Activated CD4-positive, alpha-beta T cell treated with anti-CD3 and anti-CD28 coated beads, Interleukin-2, amount 50 U/mL, for 16 hours (primary cell): ENCODE data around the gene SLC43A2.
"Not testable (repeated sequence)": the region's sequence is repeated elsewhere in the genome, so short reads cannot be mapped to it uniquely, and the experiment has no call there.

Experiments used
- DNase-seq: peaks from one replicate; pipeline ENCODE4 v3.0.0-alpha.2; 2020

The SLC43A2 gene

DNA sequence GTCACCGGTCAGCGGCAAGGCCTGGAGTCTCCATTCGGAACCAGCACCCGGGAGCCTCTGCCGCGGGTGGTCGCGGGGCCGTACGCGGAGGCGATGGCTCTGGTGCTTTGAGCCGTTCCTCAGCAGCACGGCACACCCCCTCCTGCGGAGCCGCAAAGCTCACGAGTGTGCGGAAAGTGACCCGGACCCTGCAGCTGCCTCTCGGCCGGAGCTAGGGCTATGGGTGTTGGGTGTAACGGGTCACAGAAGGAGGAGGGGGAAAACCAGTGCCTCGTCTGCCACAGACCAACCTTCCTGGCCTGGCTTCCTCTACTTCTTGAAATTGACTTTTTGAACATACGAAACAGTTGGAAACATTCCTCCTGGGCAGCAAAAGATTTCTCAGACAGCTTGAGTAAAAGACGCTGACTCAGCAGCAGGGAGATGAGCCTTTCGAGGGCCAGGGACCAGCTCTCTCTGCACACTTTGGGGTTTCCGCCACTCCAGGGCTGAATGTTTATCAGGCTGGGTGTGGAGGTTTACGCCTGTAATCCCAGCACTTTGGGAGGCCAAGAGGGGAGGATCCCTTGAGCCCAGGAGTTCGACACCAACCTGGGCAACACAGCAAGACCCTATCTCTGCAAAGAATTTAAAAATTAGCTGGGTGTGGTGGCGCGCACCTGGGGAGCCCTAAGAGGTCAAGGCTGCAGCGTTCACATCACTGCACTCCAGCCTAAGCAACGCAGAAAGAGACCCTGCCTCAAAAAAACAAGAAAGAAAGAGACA is 39.6 kb downstream of the SLC43A2 start:
- no peak for DNase-seq

DNA sequence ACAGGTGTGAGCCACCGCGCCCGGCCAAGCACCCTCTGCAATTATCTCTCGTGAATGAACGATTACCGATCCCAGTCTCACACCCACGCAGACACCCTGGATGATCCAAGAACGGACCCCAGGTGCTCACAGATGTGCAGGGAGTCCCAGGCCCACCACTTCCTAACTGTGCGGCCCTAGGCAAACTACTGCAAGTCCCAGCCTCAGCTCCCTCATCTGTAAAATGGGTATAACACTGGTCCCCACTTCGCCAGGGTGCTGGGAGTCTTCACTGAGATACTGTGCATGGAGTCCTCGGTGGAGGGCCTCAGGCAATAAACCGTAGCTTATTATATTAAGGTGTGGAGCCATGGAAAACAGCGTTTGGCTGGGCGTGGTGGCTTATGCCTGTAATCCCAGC is 44.5 kb downstream of the SLC43A2 start:
- no peak for DNase-seq

GRCh38 chr17:1583556-1583955 is 45.1 kb downstream of the SLC43A2 start:
- no peak for DNase-seq

DNA sequence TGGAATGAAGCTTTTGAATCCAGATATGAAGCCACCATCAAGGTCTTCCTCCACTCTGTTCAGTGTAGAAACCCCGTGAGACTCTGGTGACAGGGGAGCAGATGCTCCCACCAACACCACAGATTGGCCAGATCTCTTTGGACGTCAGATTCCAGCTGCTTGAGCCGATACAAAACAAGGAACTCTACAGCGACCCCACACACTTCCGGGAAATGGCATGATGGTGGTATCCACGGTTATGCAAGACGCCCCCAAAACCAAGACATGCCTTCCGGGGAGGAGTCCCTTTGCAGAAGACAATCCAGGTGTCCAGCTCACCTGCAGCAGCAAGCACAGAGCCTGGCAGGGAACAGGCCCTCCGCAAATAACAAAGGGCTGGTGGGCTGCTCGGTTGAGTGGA is 46.3 kb downstream of the SLC43A2 start:
- no peak for DNase-seq

DNA sequence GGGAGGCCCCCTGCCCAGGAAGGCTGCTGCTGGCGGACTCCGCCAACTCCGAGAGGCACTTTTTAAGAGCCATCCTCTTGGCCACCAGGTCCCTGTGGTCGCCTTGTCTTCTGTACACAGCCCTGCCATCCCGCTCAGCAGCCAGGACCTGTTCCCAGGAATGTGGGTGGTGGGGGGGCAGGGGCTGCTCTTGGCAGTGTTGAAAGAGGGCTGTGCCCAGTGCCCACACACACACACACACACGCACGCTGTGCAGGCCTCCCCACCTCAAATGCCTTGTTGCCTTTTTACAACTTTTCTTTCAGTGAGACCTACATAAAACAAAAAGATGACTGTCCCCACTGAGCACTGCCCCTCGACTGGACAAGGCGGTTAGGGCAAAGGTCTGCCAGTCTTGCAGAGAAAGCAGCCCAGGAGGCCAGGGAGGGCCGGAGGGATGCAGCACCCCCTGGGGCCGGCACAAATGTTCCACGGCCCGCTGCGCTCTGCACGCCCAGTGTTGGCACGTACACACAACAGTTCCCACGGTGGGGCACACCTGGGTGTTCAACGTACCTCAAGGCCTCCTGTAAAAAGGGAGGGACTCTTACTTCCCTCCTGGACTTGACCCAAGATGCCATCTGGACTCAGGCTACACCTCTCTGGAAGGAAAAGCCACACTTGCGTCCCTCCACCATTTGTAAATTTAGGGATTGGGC is 47.5 kb downstream of the SLC43A2 start:
- no peak for DNase-seq

DNA sequence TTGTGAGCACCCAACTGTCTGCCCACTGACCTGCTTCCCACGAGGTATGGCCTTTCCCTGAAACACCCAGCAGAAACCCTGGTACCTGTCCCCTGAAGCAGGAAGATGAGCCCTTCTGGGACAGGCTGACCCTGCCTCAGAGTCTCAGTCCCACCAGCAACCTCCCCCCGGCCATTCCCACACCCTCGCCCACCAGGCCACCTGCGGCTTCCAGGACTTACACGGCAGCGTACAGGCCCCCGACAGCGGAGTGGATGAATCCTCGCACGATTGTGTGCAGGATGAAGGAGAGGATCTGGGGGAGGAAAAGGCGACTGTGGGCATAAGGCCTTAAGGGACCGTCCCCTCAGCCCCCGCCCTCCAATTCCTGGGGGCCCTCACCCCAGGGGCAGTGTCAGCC is 50.6 kb downstream of the SLC43A2 start:
- no peak for DNase-seq

GRCh38 chr17:1577583-1578013 is 51.0 kb downstream of the SLC43A2 start:
- no peak for DNase-seq

- no peak for DNase-seq
These were observed 51.5 kb downstream of the SLC43A2 start for GRCh38 chr17:1577182-1577581.

- no peak for DNase-seq
These were observed 52.1 kb downstream of the SLC43A2 start for GRCh38 chr17:1576500-1576899.

GRCh38 chr17:1574697-1575471 is 53.8 kb downstream of the SLC43A2 start:
- no peak for DNase-seq

GRCh38 chr17:1573932-1574696 is 54.5 kb downstream of the SLC43A2 start:
- peak; percentile 63 for DNase-seq

DNA sequence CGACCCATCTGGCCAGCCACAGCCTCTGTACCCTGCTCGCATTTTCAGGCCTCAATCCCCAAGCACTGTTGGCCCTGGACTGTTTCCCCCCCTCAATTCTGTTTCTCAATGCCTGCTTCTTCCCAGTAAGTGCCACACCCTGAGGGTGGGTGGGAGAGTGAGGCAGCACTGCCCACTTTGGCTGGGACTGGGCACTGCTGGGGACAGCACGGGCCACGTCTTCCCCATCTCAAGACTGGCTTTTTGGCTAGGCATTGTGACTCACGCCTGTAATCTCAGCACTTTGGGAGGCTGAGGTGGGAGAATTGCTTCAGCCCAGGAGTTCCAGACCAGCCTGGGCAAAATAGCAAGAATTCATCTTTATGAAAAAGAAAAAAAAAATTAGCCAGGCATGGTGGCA is 56.0 kb downstream of the SLC43A2 start:
- not testable (repeated sequence) for DNase-seq

DNA sequence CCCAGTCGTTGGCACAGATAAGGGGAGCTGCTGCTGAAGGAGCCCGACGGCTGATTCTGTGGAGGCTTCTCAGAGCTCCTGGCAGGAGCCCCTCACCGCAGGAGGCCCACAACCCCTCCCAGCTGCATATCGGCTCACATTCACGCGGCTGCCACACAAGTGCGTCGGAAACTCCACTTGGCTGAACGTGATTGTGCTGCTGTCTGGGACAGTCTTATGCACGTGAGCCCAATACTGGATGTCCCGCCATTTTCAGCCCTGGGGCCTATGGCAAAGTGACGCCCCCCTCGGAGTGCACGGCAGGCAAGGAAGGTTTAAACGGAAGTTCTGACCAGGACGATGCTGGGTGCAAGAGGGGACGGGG is 57.3 kb downstream of the SLC43A2 start:
- DNase-seq, result no peak

DNA sequence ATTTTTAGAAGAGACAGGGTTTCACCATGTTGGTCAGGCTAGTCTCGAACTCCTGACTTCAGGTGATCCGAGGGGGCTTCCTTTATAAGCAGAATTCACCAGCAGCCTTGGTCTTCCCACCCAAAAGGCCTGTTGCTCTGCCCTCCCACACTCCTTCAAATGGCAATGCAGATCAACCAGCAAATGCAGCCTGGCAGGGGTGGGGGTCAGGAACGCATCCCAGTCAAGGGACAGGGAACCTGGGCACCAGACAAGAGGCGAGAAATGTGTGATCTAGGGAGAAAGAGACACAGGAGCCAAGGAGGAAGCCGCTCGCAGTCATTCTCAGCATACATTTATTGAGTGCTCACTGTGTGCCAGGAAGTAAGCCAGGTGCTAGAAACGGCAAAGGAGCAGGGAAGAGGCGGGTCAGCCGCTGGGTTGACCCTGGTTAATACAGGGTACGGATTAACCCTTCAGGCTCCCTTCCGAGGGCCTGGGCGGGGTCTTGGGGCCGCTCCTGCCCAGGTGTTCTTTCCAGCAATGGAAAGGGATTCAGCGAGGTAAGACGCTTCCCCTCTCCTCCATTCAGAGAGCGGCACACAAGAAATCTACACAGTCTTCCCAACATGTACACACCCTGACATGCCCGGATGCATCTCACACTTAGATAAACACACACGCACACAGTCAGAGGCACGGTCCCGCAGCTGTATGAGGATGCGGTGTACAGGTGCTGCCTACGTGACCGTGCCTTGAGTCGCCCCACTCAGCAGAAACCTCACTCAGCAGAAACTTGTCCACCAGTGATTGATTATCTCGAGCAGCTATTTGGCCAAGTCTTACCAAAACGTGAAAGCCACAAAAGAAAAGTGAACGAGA is 59.5 kb downstream of the SLC43A2 start:
- no peak for DNase-seq

- peak; percentile 81 for DNase-seq
These were observed 62.0 kb downstream of the SLC43A2 start for GRCh38 chr17:1566505-1567199.

- no peak for DNase-seq
These were observed 62.8 kb downstream of the SLC43A2 start for GRCh38 chr17:1565877-1566276.

DNA sequence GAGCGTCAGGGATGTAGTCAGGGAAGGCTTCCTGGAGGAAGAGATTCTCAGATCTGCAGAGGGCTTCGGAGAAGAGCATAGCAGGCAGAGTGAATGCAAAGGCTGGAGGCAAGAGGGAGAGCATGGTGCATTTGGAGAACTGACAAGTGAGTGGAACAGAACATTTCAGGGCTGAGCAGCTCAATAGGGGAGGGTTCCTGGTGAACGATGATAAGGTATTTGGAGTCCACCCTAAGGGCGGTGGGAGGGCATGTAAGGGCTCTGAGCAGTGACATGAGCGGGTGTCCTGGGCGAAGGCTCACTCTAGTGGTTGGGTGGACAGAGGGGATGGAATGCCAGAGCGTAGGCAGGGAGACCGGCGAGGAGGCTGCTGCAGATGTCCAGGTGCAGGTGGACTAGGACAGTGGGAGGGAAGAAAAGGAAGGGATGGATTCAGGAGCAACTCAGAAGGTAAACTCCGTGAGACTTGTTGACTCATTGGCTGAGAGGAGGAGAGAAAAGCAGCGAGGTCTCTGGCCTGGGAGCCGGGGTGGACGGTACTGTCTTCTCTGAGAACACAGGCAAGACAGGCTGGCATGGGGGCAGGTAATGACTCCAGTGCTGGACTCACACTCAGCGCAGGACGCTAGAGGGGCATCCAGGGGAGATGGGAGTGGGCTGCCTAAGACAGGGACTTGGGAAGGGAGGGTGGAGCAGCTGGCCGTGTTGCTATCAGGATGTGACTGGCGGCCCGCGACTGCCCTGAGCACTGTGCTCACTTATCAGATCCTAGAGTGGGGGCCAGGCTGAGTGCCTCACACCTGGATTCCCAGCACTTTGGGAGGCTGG is 64.6 kb downstream of the SLC43A2 start:
- DNase-seq, result no peak

GRCh38 chr17:1563471-1563785 is 65.2 kb downstream of the SLC43A2 start:
- not testable (repeated sequence) for DNase-seq

GRCh38 chr17:1562176-1562643 is 66.4 kb downstream of the SLC43A2 start:
- no peak for DNase-seq

DNA sequence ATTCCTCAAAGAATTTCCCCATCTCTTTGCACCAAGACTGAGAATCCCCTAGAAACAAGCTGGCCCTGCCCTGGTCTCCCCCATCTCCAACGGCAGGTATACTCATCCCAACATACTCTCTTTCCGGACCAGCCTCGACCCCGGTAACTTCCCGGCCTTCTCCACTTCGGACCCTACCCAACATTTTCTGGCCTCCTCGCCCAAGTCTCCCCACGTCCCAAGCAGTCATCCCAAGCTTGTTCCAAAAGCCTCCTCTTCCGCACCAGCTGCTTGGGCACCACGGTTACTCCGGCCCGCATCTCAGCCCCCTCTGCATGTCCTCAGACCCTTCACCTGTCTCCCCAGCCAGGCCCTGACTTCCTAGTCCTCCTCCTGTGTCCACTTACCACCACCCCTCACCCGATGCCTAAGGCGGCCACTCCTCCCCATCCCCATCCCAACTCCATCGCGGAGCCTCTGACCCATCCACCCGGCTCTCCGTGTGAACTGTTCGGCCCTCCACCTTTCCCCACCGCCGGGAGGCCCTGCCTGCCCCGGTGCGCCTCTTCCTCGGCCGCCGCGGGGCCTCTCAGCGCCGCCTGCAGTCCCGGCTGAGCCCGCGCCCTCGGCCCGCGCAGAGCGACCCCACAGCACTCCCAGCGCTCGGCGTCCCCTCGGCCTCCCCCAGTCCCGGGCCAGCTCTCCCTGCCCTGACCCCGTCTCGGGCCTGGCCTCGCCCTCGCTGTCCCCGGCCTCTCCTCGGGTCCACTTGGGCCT is 67.0 kb downstream of the SLC43A2 start:
- peak; percentile 27 for DNase-seq
